HEK293T (cell line): ENCODE measurements around the gene ATP1B2.
"Not testable (repeated sequence)": the region's sequence is repeated elsewhere in the genome, so short reads cannot be mapped to it uniquely, and the experiment has no call there.

Experiments used
- BHLHE40 ChIP-seq: fragments of 450-650 bp; IDR thresholded peaks from 2 replicates; pipeline ENCODE4 v1.6.1; 2016; ENCODE audit warnings: mild to moderate bottlenecking, moderate library complexity, borderline replicate concordance
- CTBP1 ChIP-seq: fragments of 450-650 bp; IDR thresholded peaks from 2 replicates; pipeline ENCODE4 v1.6.1; 2016; ENCODE audit warnings: borderline replicate concordance
- ELF4 ChIP-seq: fragments of 450-650 bp; IDR thresholded peaks from 2 replicates; pipeline ENCODE4 v1.6.1; 2017; ENCODE audit warnings: antibody characterized with exemption
- FOXA1 ChIP-seq: fragments of 450-650 bp; IDR thresholded peaks from 2 replicates; pipeline ENCODE4 v1.6.1; 2016; ENCODE audit warnings: mild to moderate bottlenecking
- FOXK2 ChIP-seq: fragments of 450-650 bp; IDR thresholded peaks from 2 replicates; pipeline ENCODE4 v1.6.1; 2016; ENCODE audit warnings: mild to moderate bottlenecking
- FOXM1 ChIP-seq: fragments of 450-650 bp; IDR thresholded peaks from 2 replicates; pipeline ENCODE4 v1.6.1; 2017; ENCODE audit warnings: mild to moderate bottlenecking, borderline replicate concordance
- PKNOX1 ChIP-seq: fragments of 450-650 bp; IDR thresholded peaks from 2 replicates; pipeline ENCODE4 v1.6.1; 2016
- SP1 ChIP-seq: fragments of 450-650 bp; IDR thresholded peaks from 2 replicates; pipeline ENCODE4 v1.6.1; 2017
- SUZ12 ChIP-seq: fragments of 450-650 bp; IDR thresholded peaks from 2 replicates; pipeline ENCODE4 v1.6.1; 2016; ENCODE audit warnings: mild to moderate bottlenecking
- TARDBP ChIP-seq: fragments of 450-650 bp; IDR thresholded peaks from 2 replicates; pipeline ENCODE4 v1.6.1; 2016
- ZNF384 ChIP-seq: fragments of 450-650 bp; IDR thresholded peaks from 2 replicates; pipeline ENCODE4 v1.6.1; 2016

GRCh38 chr17:7641635-7642034, 9.1 kb upstream of the ATP1B2 start:
- TF ChIP-seq PKNOX1, ELF4, FOXA1, SP1, BHLHE40, FOXK2, ZNF384, SUZ12, TARDBP, FOXM1, CTBP1: not testable (repeated sequence)
